SK-N-SH (cell line): ENCODE measurements around the gene ARID5A. TPM values are rescaled to one million over a fixed set of nuclear protein-coding genes. Genes with fewer than 3 reads are reported as not detected.
"Not testable (repeated sequence)": the region's sequence is repeated elsewhere in the genome, so short reads cannot be mapped to it uniquely, and the experiment has no call there.

Source experiments
- CTCF ChIA-PET: fragments of 300-600, 350-600 bp; formaldehyde crosslinking; extraction: SDS; loops from one replicate; lab custom pipeline; 2021; lab: Yijun Ruan, JAX
- POLR2A ChIA-PET: fragments of 350-600 bp; sonication (Branson Sonifier 250); formaldehyde crosslinking; extraction: SDS; loops from one replicate; lab custom pipeline; 2020; ENCODE audit warnings: antibody characterized with exemption, inconsistent platforms; lab: Yijun Ruan, JAX
- DNase-seq: peaks from one replicate; pipeline ENCODE4 v3.0.0; 2012
- H2AFZ ChIP-seq: fragments of 200-600 bp; sonication (generic); 2 replicates; pipeline ENCODE4 v1.8.1; 2016; ENCODE audit warnings: antibody characterized with exemption, mild to moderate bottlenecking, low read depth
- H3F3A ChIP-seq: fragments of 200-600 bp; sonication (generic); replicated peaks from 2 replicates; pipeline ENCODE3; 2016; ENCODE audit warnings: antibody characterized with exemption, mild to moderate bottlenecking; ENCODE audit not compliant: insufficient read depth
- H3K27ac ChIP-seq, 2 experiments: fragments of 200-500 bp in 1 of 2; fragments of 200-600 bp in 1 of 2; sonication (Bioruptor generic) in 1 of 2; sonication (generic), shearing (Covaris generic) in 1 of 2; 2 replicates each; pipeline versions ENCODE4 v1.5.1 to v1.6.1; 2014 to 2016; ENCODE audit warnings: low read depth in 2 of 2, inconsistent platforms in 1 of 2, low read length in 1 of 2, mild to moderate bottlenecking in 1 of 2, mixed read lengths in 1 of 2
- H3K27me3 ChIP-seq: fragments of 200-600 bp; sonication (generic), shearing (Covaris generic); 2 replicates; pipeline ENCODE4 v1.6.1; 2016; ENCODE audit warnings: mixed run types; ENCODE audit not compliant: insufficient read depth
- H3K36me3 ChIP-seq, 2 experiments: fragments of 200-500 bp in 1 of 2; fragments of 200-600 bp in 1 of 2; sonication (Bioruptor generic) in 1 of 2; sonication (generic) in 1 of 2; replicated peaks in 1 of 2; 2 replicates each; pipeline versions ENCODE3 to v1.5.1; 2014 to 2016; ENCODE audit warnings: low read length in 1 of 2, mild to moderate bottlenecking in 1 of 2; ENCODE audit not compliant: insufficient read depth in 2 of 2, control insufficient read depth in 1 of 2
- H3K4me1 ChIP-seq, 2 experiments: fragments of 200-500 bp in 1 of 2; fragments of 200-600 bp in 1 of 2; sonication (Bioruptor generic) in 1 of 2; sonication (generic), shearing (Covaris generic) in 1 of 2; 2 replicates each; pipeline versions ENCODE4 v1.5.1 to v1.6.1; 2014 to 2016; ENCODE audit warnings: low read depth in 1 of 2, low read length in 1 of 2, mixed run types in 1 of 2; ENCODE audit not compliant: insufficient read depth in 2 of 2, control insufficient read depth in 1 of 2
- H3K4me2 ChIP-seq: fragments of 200-600 bp; sonication (generic), shearing (Covaris generic); 2 replicates; pipeline ENCODE4 v1.6.1; 2017; ENCODE audit warnings: mixed run types
- H3K4me3 ChIP-seq, 2 experiments: fragments of 200-500 bp in 1 of 2; fragments of 200-600 bp in 1 of 2; sonication (Bioruptor generic) in 1 of 2; sonication (generic), shearing (Covaris generic) in 1 of 2; 2 replicates each; pipeline versions ENCODE4 v1.5.1 to v1.8.1; 2014 to 2016; ENCODE audit warnings: low read depth in 2 of 2, inconsistent platforms in 1 of 2, low read length in 1 of 2, mild to moderate bottlenecking in 1 of 2, mixed read lengths in 1 of 2, moderate library complexity in 1 of 2
- H3K79me2 ChIP-seq: fragments of 200-600 bp; sonication (generic); 2 replicates; pipeline ENCODE4 v1.8.1; 2017; ENCODE audit warnings: mild to moderate bottlenecking; ENCODE audit not compliant: insufficient read depth
- H3K9ac ChIP-seq: fragments of 200-600 bp; sonication (generic); 2 replicates; pipeline ENCODE4 v1.6.1; 2017; ENCODE audit warnings: mixed run types
- H3K9me2 ChIP-seq: fragments of 200-600 bp; sonication (generic); 2 replicates; pipeline ENCODE4 v1.6.1; 2017; ENCODE audit warnings: mixed run types
- H3K9me3 ChIP-seq: fragments of 200-600 bp; sonication (generic); 2 replicates; pipeline ENCODE4 v1.6.1; 2017; ENCODE audit warnings: mixed run types, mild to moderate bottlenecking, moderate library complexity
- H4K20me1 ChIP-seq: fragments of 200-600 bp; sonication (generic); 2 replicates; pipeline ENCODE4 v1.6.1; 2017; ENCODE audit warnings: mild to moderate bottlenecking, mixed run types; ENCODE audit not compliant: insufficient read depth
- ELF1 ChIP-seq: IDR thresholded peaks from 2 replicates; pipeline ENCODE4 v1.4.0; 2012
- FOSL2 ChIP-seq: IDR thresholded peaks from 2 replicates; pipeline ENCODE4 v1.4.0; 2012; ENCODE audit warnings: low read depth, mild to moderate bottlenecking, moderate library complexity, borderline replicate concordance
- MXI1 ChIP-seq: IDR thresholded peaks from 2 replicates; pipeline ENCODE4 v1.6.1; 2012; ENCODE audit warnings: mild to moderate bottlenecking, low read depth, low read length, improper control_type of control experiment
- NRF1 ChIP-seq: IDR thresholded peaks from 2 replicates; pipeline ENCODE4 v1.6.1; 2012; ENCODE audit warnings: low read depth, mild to moderate bottlenecking, low read length
- POLR2AphosphoS5 ChIP-seq: IDR thresholded peaks from 2 replicates; pipeline ENCODE4 v1.6.1; 2012; ENCODE audit warnings: low read depth, low read length
- RXRA ChIP-seq: IDR thresholded peaks from 2 replicates; pipeline ENCODE4 v1.4.0; 2012; ENCODE audit warnings: low read depth, mild to moderate bottlenecking, borderline replicate concordance
- WGBS: methylation state at CpG from one replicate; pipeline ENCODE4 v1.1.6; 2017; ENCODE audit warnings: low lambda C conversion rate; 5-methylcytosine and 5-hydroxymethylcytosine counted together
- polyA plus RNA-seq, 3 experiments: library from polyadenylated mRNA; depleted of rRNA; stranded (reverse); fragments of >200 nt; gene quantifications; 2 replicates each; pipeline ENCODE4 v1.2.3, GENCODE V29; 2012
- TF ChIP-seq, protein P1 (sequence below): IDR thresholded peaks from 2 replicates; pipeline ENCODE4 v1.4.0; 2012; ENCODE audit warnings: low read depth, borderline replicate concordance
- TF ChIP-seq, protein P2 (sequence below): IDR thresholded peaks from 2 replicates; pipeline ENCODE4 v1.6.1; 2012; ENCODE audit warnings: mild to moderate bottlenecking, low read depth, low read length, moderate library complexity
- TF ChIP-seq, protein P3 (sequence below): IDR thresholded peaks from 2 replicates; pipeline ENCODE4 v1.4.0; 2012; ENCODE audit warnings: low read depth, borderline replicate concordance

Gene ARID5A
- polyA plus RNA-seq, 1 of the 3 experiments (the other 2 are of a cell fraction), result 3.3 TPM

DNA sequence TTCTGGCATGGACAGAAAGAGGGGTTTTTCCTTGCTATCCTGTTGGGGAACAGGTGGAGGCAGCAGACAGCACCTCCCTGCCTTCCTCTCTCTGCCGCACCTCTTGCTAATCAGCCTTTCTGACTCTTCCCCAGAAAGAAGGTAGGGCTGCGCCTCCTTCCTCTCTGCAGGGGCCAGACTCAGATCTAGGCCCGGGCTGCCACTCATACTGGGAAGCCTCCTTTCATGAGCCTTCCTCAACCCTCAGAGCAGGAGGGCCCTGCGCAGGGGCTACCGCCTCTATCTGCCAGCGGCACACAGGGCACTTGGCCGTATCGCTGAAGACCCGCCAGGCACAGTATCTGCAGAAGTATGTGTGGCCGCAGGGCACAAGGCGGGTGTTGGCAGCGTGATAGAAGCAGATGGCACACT is 38.5 kb upstream of the ARID5A start (continued):
- TF ChIP-seq, protein P1, sequence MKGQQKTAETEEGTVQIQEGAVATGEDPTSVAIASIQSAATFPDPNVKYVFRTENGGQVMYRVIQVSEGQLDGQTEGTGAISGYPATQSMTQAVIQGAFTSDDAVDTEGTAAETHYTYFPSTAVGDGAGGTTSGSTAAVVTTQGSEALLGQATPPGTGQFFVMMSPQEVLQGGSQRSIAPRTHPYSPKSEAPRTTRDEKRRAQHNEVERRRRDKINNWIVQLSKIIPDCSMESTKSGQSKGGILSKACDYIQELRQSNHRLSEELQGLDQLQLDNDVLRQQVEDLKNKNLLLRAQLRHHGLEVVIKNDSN, result no peak
- TF ChIP-seq POLR2AphosphoS5 (no peak), RXRA (no peak), NRF1 (no peak), FOSL2 (no peak), ELF1 (no peak), MXI1 (no peak)
- TF ChIP-seq, protein P2, sequence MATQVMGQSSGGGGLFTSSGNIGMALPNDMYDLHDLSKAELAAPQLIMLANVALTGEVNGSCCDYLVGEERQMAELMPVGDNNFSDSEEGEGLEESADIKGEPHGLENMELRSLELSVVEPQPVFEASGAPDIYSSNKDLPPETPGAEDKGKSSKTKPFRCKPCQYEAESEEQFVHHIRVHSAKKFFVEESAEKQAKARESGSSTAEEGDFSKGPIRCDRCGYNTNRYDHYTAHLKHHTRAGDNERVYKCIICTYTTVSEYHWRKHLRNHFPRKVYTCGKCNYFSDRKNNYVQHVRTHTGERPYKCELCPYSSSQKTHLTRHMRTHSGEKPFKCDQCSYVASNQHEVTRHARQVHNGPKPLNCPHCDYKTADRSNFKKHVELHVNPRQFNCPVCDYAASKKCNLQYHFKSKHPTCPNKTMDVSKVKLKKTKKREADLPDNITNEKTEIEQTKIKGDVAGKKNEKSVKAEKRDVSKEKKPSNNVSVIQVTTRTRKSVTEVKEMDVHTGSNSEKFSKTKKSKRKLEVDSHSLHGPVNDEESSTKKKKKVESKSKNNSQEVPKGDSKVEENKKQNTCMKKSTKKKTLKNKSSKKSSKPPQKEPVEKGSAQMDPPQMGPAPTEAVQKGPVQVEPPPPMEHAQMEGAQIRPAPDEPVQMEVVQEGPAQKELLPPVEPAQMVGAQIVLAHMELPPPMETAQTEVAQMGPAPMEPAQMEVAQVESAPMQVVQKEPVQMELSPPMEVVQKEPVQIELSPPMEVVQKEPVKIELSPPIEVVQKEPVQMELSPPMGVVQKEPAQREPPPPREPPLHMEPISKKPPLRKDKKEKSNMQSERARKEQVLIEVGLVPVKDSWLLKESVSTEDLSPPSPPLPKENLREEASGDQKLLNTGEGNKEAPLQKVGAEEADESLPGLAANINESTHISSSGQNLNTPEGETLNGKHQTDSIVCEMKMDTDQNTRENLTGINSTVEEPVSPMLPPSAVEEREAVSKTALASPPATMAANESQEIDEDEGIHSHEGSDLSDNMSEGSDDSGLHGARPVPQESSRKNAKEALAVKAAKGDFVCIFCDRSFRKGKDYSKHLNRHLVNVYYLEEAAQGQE, result no peak
- TF ChIP-seq, protein P3, sequence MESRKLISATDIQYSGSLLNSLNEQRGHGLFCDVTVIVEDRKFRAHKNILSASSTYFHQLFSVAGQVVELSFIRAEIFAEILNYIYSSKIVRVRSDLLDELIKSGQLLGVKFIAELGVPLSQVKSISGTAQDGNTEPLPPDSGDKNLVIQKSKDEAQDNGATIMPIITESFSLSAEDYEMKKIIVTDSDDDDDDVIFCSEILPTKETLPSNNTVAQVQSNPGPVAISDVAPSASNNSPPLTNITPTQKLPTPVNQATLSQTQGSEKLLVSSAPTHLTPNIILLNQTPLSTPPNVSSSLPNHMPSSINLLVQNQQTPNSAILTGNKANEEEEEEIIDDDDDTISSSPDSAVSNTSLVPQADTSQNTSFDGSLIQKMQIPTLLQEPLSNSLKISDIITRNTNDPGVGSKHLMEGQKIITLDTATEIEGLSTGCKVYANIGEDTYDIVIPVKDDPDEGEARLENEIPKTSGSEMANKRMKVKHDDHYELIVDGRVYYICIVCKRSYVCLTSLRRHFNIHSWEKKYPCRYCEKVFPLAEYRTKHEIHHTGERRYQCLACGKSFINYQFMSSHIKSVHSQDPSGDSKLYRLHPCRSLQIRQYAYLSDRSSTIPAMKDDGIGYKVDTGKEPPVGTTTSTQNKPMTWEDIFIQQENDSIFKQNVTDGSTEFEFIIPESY, result no peak
- TF ChIP-seq, all 33 proteins: peak for 0

DNA sequence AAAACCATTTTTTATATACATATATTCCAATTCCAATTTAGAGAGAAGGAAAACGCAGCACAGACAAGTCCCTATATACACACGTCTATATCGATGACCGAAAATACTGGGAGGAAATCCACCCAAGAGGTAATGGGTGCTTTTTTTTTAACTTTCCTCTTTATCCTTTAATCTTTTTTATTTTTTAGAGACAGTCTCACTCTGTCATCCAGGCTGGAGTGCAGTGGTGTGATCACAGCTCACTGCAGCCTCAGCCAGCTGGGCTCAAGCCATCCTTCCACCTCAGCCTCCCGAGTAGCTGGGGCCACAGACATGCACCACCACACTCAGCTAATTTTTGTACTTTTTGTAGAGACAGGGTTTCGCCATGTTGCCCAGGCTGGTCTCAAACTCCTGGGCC is 37.9 kb upstream of the ARID5A start:
- POLR2A ChIA-PET, result not testable (repeated sequence)

More for the DNA sequence above, 37.9 kb upstream of the ARID5A start:
- not testable (repeated sequence) for H3K4me2 ChIP-seq, H3K79me2 ChIP-seq, H3K9ac ChIP-seq, H3K27ac ChIP-seq, H3K9me3 ChIP-seq, H3K36me3 ChIP-seq, H2AFZ ChIP-seq, H3K9me2 ChIP-seq, H3K4me3 ChIP-seq, H3K4me1 ChIP-seq, H4K20me1 ChIP-seq, DNase-seq, H3F3A ChIP-seq
- WGBS, result 70% methylated on average over 6 of the region's 6 CpGs
- peaks cover 52% of the 10 kb centered on the region for H3K27me3 ChIP-seq
- CTCF ChIA-PET, result interaction anchor here (0.7 to 1.0 kb wide), 2 partner anchors 10 to 11 kb away, joined by 3 read pairs; no protein-coding TSS in a partner anchor
